ENCODE data around the gene IPO4.

IPO4 gene

DNA sequence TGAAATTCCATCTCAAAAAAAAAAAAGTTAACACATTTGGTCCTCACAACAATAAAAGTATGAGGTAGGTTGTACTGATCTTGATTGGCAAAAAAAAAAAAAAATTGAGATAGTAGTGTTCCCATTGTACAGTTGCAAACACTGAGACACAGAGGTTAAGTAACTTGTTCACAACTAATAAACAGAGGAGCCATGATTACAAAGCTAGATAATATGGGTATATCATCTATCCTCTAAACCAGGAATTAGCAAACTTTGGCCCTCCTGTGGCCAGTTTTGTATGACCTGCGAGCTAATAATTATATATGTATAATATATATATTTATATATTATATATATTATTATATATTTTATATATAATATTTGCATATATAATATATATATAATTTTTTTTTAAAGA is 54.9 kb downstream of the IPO4 start:
- Histone ChIP-seq H3K9me2 (replicated peaks; ENCODE audit: control insufficient read depth, low read length) (no peaks in the 10 kb centered on the region), H3K4me1 (ENCODE audit: control insufficient read depth, low read length) (peaks cover 17% of the 10 kb centered on the region), H3K79me2 (ENCODE audit: control insufficient read depth, low read length) (peaks cover 14% of the 10 kb centered on the region), H3K4me2 (ENCODE audit: low read length) (no peak overlapping the region), H3F3A (ENCODE audit: control insufficient read depth, insufficient read depth) (peaks cover 5% of the 10 kb centered on the region; the same call in 1 of the 2 replicates), H3K36me3 (ENCODE audit: control insufficient read depth, low read length) (peaks cover 18% of the 10 kb centered on the region), H3K4me3 (ENCODE audit: low read length) (no peak overlapping the region), H3K27ac (ENCODE audit: low read depth, low read length) (no peak overlapping the region), H4K20me1 (ENCODE audit: control insufficient read depth, insufficient read depth, low read depth, low read length) (no peaks in the 10 kb centered on the region), H3K9me3 (ENCODE audit: control insufficient read depth, insufficient read depth, low read length) (no peaks in the 10 kb centered on the region), H3K27me3 (ENCODE audit: control insufficient read depth, low read length) (no peaks in the 10 kb centered on the region)
- TF ChIP-seq EZH2phosphoT487 (IDR thresholded peaks at IDR 0.05; ENCODE audit: borderline replicate concordance, low read length), result no peak
- TF ChIP-seq, protein P1, sequence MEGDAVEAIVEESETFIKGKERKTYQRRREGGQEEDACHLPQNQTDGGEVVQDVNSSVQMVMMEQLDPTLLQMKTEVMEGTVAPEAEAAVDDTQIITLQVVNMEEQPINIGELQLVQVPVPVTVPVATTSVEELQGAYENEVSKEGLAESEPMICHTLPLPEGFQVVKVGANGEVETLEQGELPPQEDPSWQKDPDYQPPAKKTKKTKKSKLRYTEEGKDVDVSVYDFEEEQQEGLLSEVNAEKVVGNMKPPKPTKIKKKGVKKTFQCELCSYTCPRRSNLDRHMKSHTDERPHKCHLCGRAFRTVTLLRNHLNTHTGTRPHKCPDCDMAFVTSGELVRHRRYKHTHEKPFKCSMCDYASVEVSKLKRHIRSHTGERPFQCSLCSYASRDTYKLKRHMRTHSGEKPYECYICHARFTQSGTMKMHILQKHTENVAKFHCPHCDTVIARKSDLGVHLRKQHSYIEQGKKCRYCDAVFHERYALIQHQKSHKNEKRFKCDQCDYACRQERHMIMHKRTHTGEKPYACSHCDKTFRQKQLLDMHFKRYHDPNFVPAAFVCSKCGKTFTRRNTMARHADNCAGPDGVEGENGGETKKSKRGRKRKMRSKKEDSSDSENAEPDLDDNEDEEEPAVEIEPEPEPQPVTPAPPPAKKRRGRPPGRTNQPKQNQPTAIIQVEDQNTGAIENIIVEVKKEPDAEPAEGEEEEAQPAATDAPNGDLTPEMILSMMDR (IDR thresholded peaks at IDR 0.05; ENCODE audit: low read depth, low read length, poor library complexity, severe bottlenecking), result no peak

DNA sequence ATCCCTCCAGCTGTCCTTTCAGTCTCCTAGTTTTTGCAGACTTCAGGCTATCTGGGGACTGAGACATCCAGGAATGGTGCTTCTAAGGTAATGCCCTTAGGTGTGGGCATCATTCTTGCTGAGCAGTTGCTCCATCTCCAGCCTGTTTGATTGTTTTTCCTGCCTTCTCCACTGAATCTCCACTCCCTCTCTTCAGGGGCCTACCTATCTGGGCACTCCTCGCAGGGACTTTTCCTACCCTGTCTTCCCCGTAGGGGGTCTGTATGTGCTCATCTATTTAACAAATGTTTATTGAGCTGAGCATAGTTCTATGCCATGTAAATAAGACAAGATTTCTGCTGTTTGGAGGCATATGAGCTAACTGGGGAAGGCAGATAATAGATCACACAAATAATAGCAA is 55.6 kb downstream of the IPO4 start:
- no peaks in the 10 kb centered on the region for H3K27me3 ChIP-seq (ENCODE audit: control insufficient read depth, low read length)
- no peaks in the 10 kb centered on the region for H4K20me1 ChIP-seq (ENCODE audit: control insufficient read depth, insufficient read depth, low read depth, low read length)
- H3K36me3 ChIP-seq (ENCODE audit: control insufficient read depth, low read length), result peaks cover 11% of the 10 kb centered on the region
- no peaks in the 10 kb centered on the region for H3K9me2 ChIP-seq (replicated peaks; ENCODE audit: control insufficient read depth, low read length)
- H3K9me3 ChIP-seq (ENCODE audit: control insufficient read depth, insufficient read depth, low read length), result no peaks in the 10 kb centered on the region
- TF ChIP-seq, protein P1 (IDR thresholded peaks at IDR 0.05; ENCODE audit: low read depth, low read length, poor library complexity, severe bottlenecking), result no peak
- no peak for TF ChIP-seq EZH2phosphoT487 (IDR thresholded peaks at IDR 0.05; ENCODE audit: borderline replicate concordance, low read length)
- peaks cover 21% of the 10 kb centered on the region for H3K4me1 ChIP-seq (ENCODE audit: control insufficient read depth, low read length)
- H3K27ac ChIP-seq (ENCODE audit: low read depth, low read length), result no peak overlapping the region
- H3K4me2 ChIP-seq (ENCODE audit: low read length), result no peak overlapping the region
- peaks cover 13% of the 10 kb centered on the region for H3K79me2 ChIP-seq (ENCODE audit: control insufficient read depth, low read length)
- H3F3A ChIP-seq (ENCODE audit: control insufficient read depth, insufficient read depth), result peaks cover 8% of the 10 kb centered on the region; the same call in 1 of the 2 replicates
- no peak overlapping the region for H3K4me3 ChIP-seq (ENCODE audit: low read length)

- Histone ChIP-seq H3K9me3 (ENCODE audit: control insufficient read depth, insufficient read depth, low read length) (no peaks in the 10 kb centered on the region), H3K36me3 (ENCODE audit: control insufficient read depth, low read length) (peaks cover 3% of the 10 kb centered on the region), H3K27ac (ENCODE audit: low read depth, low read length) (no peak overlapping the region), H3K4me1 (ENCODE audit: control insufficient read depth, low read length) (peaks cover 27% of the 10 kb centered on the region), H3K79me2 (ENCODE audit: control insufficient read depth, low read length) (peaks cover 11% of the 10 kb centered on the region), H4K20me1 (ENCODE audit: control insufficient read depth, insufficient read depth, low read depth, low read length) (no peaks in the 10 kb centered on the region), H3F3A (ENCODE audit: control insufficient read depth, insufficient read depth) (peaks cover 9% of the 10 kb centered on the region), H3K9me2 (replicated peaks; ENCODE audit: control insufficient read depth, low read length) (no peaks in the 10 kb centered on the region), H3K27me3 (ENCODE audit: control insufficient read depth, low read length) (no peaks in the 10 kb centered on the region), H3K4me3 (ENCODE audit: low read length) (no peak overlapping the region), H3K4me2 (ENCODE audit: low read length) (no peak overlapping the region)
- TF ChIP-seq EZH2phosphoT487 (IDR thresholded peaks at IDR 0.05; ENCODE audit: borderline replicate concordance, low read length), result no peak
- TF ChIP-seq, protein P1 (IDR thresholded peaks at IDR 0.05; ENCODE audit: low read depth, low read length, poor library complexity, severe bottlenecking), result no peak
Observed at GRCh38 chr14:24132061-24132685, 56.4 kb downstream of the IPO4 start.

Measured in DOHH2 (cell line).